Panc1 (cell line): ENCODE measurements around the gene ARHGAP18. TPM values are rescaled to one million over a fixed set of nuclear protein-coding genes. Genes with fewer than 3 reads are reported as not detected.

Experiments used
- ATAC-seq: fragments of 200-7000 bp; cut with Tn5 transposase; 2 replicates; pipeline ENCODE4 v1.9.1; 2020; ENCODE audit warnings: mild to moderate bottlenecking, moderate library complexity
- BruUV-seq: library from RNA; stranded (reverse); fragments of 400-500 nt; replicated peaks from 2 replicates; lab custom pipeline; 2021; lab: Mats Ljungman, UMichigan
- CTCF ChIA-PET: fragments of 300-600 bp; sonication (Branson Sonifier 250); formaldehyde crosslinking; loops from one replicate; lab custom pipeline; 2022; ENCODE audit warnings: antibody characterized with exemption; lab: Charles Lee
- POLR2A ChIA-PET: fragments of 300-600 bp; sonication (Branson Sonifier 250); formaldehyde crosslinking; loops from one replicate; lab custom pipeline; 2022; ENCODE audit warnings: antibody characterized with exemption; lab: Charles Lee
- DNase-seq: peaks from one replicate; pipeline ENCODE4 v3.0.0-alpha.2; 2010; ENCODE audit warnings: low read depth, low spot score
- H3K27ac ChIP-seq: 2 replicates; pipeline ENCODE4 v1.5.1; 2011; ENCODE audit warnings: mild to moderate bottlenecking, low read length, inconsistent platforms
- H3K27me3 ChIP-seq: fragments of 200-500 bp; sonication (Bioruptor generic); 2 replicates; pipeline ENCODE4 v1.6.0; 2014; ENCODE audit warnings: low read length, inconsistent platforms; ENCODE audit not compliant: control insufficient read depth, insufficient read depth
- H3K36me3 ChIP-seq: fragments of 200-500 bp; sonication (Bioruptor generic); 2 replicates; pipeline ENCODE4 v1.5.1; 2014; ENCODE audit warnings: inconsistent platforms, mild to moderate bottlenecking, low read length, moderate library complexity; ENCODE audit not compliant: control insufficient read depth, insufficient read depth
- H3K4me1 ChIP-seq: 2 replicates; pipeline ENCODE4 v1.5.1; 2011; ENCODE audit warnings: inconsistent platforms, mild to moderate bottlenecking, low read length, moderate library complexity; ENCODE audit not compliant: control insufficient read depth, insufficient read depth
- H3K4me3 ChIP-seq, 2 experiments: 2 replicates each; pipeline ENCODE4 v1.5.1; 2011 to 2012; ENCODE audit warnings: low read depth in 2 of 2, low read length in 2 of 2, mild to moderate bottlenecking in 2 of 2, inconsistent platforms in 1 of 2, moderate library complexity in 1 of 2
- H3K9me3 ChIP-seq: fragments of 200-500 bp; sonication (Bioruptor generic); 2 replicates; pipeline ENCODE4 v1.5.1; 2014; ENCODE audit warnings: low read depth, mild to moderate bottlenecking, inconsistent platforms, low read length, moderate library complexity; ENCODE audit not compliant: control insufficient read depth, insufficient read depth
- POLR2AphosphoS5 ChIP-seq: IDR thresholded peaks from 2 replicates; pipeline ENCODE4 v1.6.1; 2012; ENCODE audit warnings: mild to moderate bottlenecking, low read depth, low read length, moderate library complexity
- SIN3A ChIP-seq: IDR thresholded peaks from 2 replicates; pipeline ENCODE4 v1.6.1; 2012; ENCODE audit warnings: low read depth, mild to moderate bottlenecking, low read length, moderate library complexity, borderline replicate concordance; ENCODE audit not compliant: insufficient read depth
- TCF7L2 ChIP-seq: IDR thresholded peaks from 2 replicates; pipeline ENCODE4 v1.6.1; 2011; ENCODE audit warnings: mild to moderate bottlenecking, low read depth, low read length, inconsistent platforms
- in situ Hi-C: cut with HindIII; loops from 2 replicates; pipeline ENCODE4 v1.10.0; 2016; ENCODE audit warnings: low sequenced_read_pairs, low pct_unique_long_range_greater_than_20kb
- intact Hi-C: fragments of 100-400 bp; cut with micrococcal nuclease; formaldehyde crosslinking; loops from one replicate; pipeline ENCODE4 v1.10.0; 2022; ENCODE audit not compliant: unreplicated experiment
- total RNA-seq: library from RNA; stranded (reverse); gene quantifications from one replicate; pipeline ENCODE4 v1.2.1, GENCODE V29; 2021; ENCODE audit not compliant: unreplicated experiment
- TF ChIP-seq, protein P1 (sequence below), 2 experiments: IDR thresholded peaks; 2 replicates each; pipeline ENCODE4 v1.6.1; 2011 to 2012; ENCODE audit warnings: low read depth in 2 of 2, control low read depth in 1 of 2, low read length in 1 of 2, mild to moderate bottlenecking in 1 of 2, moderate library complexity in 1 of 2; ENCODE audit not compliant: insufficient read depth in 1 of 2
- TF ChIP-seq, protein P2 (sequence below): fragments of 450-650 bp; IDR thresholded peaks from 2 replicates; pipeline ENCODE4 v1.5.1; 2017; ENCODE audit warnings: mild to moderate bottlenecking

The ARHGAP18 gene
- total RNA-seq, 1 experiment from 2014 or later: 11.6 TPM

DNA sequence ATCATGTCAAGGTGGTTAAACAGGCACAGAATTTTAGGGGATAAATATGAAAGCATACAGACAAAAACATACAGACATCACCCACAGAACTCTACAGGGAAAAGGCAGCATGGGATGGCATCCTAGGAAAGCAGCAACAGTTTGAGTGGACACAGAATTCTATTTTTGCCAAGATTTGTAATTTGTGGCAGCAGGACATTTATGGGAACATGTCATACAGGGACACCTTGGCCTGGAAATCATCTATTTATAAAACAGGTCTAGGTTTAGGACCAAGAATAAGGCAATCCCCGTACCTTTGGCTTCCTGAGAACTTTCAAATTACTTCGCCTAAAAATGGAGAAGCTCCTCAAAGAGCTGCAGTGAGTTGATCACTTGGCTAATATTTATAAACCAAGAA lies 17.5 kb downstream of the ARHGAP18 start:
- Histone ChIP-seq H3K9me3 (no peaks in the 10 kb centered on the region), H3K36me3 (no peaks in the 10 kb centered on the region), H3K4me1 (peaks cover 8% of the 10 kb centered on the region), H3K27ac (no peak overlapping the region), H3K27me3 (no peaks in the 10 kb centered on the region), H3K4me3 (no peak overlapping the region)
- no TSS peak for BruUV-seq
- no peak for ATAC-seq
- intact Hi-C loops: no loop called here
- in situ Hi-C loops: no loop called here
- CTCF ChIA-PET: no interaction called here
- POLR2A ChIA-PET: interaction anchor here (1.2 kb wide), 1 partner anchor 10 kb away, joined by 3 read pairs; no protein-coding TSS in a partner anchor
- no peak for DNase-seq
- TF ChIP-seq SIN3A (no peak), TCF7L2 (no peak), POLR2AphosphoS5 (no peak)
- TF ChIP-seq, protein P1, sequence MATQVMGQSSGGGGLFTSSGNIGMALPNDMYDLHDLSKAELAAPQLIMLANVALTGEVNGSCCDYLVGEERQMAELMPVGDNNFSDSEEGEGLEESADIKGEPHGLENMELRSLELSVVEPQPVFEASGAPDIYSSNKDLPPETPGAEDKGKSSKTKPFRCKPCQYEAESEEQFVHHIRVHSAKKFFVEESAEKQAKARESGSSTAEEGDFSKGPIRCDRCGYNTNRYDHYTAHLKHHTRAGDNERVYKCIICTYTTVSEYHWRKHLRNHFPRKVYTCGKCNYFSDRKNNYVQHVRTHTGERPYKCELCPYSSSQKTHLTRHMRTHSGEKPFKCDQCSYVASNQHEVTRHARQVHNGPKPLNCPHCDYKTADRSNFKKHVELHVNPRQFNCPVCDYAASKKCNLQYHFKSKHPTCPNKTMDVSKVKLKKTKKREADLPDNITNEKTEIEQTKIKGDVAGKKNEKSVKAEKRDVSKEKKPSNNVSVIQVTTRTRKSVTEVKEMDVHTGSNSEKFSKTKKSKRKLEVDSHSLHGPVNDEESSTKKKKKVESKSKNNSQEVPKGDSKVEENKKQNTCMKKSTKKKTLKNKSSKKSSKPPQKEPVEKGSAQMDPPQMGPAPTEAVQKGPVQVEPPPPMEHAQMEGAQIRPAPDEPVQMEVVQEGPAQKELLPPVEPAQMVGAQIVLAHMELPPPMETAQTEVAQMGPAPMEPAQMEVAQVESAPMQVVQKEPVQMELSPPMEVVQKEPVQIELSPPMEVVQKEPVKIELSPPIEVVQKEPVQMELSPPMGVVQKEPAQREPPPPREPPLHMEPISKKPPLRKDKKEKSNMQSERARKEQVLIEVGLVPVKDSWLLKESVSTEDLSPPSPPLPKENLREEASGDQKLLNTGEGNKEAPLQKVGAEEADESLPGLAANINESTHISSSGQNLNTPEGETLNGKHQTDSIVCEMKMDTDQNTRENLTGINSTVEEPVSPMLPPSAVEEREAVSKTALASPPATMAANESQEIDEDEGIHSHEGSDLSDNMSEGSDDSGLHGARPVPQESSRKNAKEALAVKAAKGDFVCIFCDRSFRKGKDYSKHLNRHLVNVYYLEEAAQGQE (IDR thresholded peaks at IDR 0.05; ENCODE audit: insufficient read depth in 1 of 2, low read depth in 2 of 2, low read length in 1 of 2): no peak
- TF ChIP-seq, protein P2, sequence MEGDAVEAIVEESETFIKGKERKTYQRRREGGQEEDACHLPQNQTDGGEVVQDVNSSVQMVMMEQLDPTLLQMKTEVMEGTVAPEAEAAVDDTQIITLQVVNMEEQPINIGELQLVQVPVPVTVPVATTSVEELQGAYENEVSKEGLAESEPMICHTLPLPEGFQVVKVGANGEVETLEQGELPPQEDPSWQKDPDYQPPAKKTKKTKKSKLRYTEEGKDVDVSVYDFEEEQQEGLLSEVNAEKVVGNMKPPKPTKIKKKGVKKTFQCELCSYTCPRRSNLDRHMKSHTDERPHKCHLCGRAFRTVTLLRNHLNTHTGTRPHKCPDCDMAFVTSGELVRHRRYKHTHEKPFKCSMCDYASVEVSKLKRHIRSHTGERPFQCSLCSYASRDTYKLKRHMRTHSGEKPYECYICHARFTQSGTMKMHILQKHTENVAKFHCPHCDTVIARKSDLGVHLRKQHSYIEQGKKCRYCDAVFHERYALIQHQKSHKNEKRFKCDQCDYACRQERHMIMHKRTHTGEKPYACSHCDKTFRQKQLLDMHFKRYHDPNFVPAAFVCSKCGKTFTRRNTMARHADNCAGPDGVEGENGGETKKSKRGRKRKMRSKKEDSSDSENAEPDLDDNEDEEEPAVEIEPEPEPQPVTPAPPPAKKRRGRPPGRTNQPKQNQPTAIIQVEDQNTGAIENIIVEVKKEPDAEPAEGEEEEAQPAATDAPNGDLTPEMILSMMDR: no peak

DNA sequence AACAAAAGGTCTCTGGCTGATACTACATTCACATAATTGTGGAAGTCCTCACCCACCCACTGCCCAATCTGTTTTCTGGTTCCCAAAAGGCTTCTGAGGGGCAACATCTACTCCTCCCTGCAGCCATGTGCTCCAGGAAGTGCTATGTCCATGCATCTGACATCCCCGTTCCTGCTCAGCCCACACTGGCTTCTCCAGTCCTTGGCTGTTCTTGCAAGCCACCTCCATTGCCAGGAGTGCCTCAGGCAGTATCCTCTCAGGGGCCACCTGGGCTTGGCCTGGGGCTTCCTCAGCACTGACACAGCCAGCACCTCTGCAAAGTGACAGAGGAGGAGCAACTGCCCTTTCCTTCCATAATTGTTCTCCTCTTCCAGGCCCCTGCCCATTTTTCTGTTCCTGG lies 18.3 kb downstream of the ARHGAP18 start:
- Histone ChIP-seq H3K4me1 (peaks cover 8% of the 10 kb centered on the region), H3K36me3 (no peaks in the 10 kb centered on the region), H3K4me3 (no peak overlapping the region), H3K27ac (no peak overlapping the region), H3K27me3 (no peaks in the 10 kb centered on the region), H3K9me3 (no peaks in the 10 kb centered on the region)
- ATAC-seq (no peak), DNase-seq (no peak)
- BruUV-seq: no TSS peak
- TF ChIP-seq POLR2AphosphoS5 (no peak), TCF7L2 (no peak), SIN3A (no peak)
- TF ChIP-seq, protein P2: no peak
- TF ChIP-seq, protein P1 (IDR thresholded peaks at IDR 0.05; ENCODE audit: insufficient read depth in 1 of 2, low read depth in 2 of 2, low read length in 1 of 2): no peak
- POLR2A ChIA-PET: no interaction called here
- CTCF ChIA-PET: no interaction called here
- intact Hi-C loops: no loop called here
- in situ Hi-C loops: no loop called here
